PC-9 (cell line): Measurements from ENCODE around the gene MYO10. TPM values are rescaled to one million over a fixed set of nuclear protein-coding genes. Genes with fewer than 3 reads are reported as not detected.

Experiments
- BruUV-seq: library from RNA; stranded (reverse); fragments of 400-500 nt; replicated peaks from 2 replicates; lab custom pipeline; 2021; lab: Mats Ljungman, UMichigan
- CTCF ChIA-PET: fragments of 300-600 bp; sonication (Branson Sonifier 250); formaldehyde crosslinking; loops from one replicate; lab custom pipeline; 2022; ENCODE audit warnings: antibody characterized with exemption; lab: Charles Lee
- POLR2A ChIA-PET: fragments of 300-600 bp; sonication (Branson Sonifier 250); formaldehyde crosslinking; loops from one replicate; lab custom pipeline; 2022; ENCODE audit warnings: antibody characterized with exemption; ENCODE audit not compliant: unreplicated experiment; lab: Charles Lee
- DNase-seq, 2 experiments: peaks; one replicate each; pipeline versions ENCODE4 v3.0.0 to v3.0.0-alpha.2; 2015 to 2022; ENCODE audit warnings: mixed read lengths in 1 of 2
- H2AFZ ChIP-seq: fragments of 200-600 bp; sonication (generic); 2 replicates; pipeline ENCODE4 v1.8.1; 2017; ENCODE audit warnings: antibody characterized with exemption
- H3F3A ChIP-seq: fragments of 200-600 bp; sonication (generic); 2 replicates; pipeline ENCODE4 v1.8.1; 2017; ENCODE audit warnings: antibody characterized with exemption, mild to moderate bottlenecking, low read depth; ENCODE audit not compliant: insufficient read depth
- H3K27ac ChIP-seq: fragments of 200-600 bp; sonication (generic); 2 replicates; pipeline ENCODE4 v1.6.1; 2016; ENCODE audit warnings: mixed run types
- H3K27me3 ChIP-seq: fragments of 200-600 bp; sonication (generic); 2 replicates; pipeline ENCODE4 v1.6.1; 2016; ENCODE audit warnings: low read depth, mixed run types; ENCODE audit not compliant: insufficient read depth
- H3K36me3 ChIP-seq: fragments of 200-600 bp; sonication (generic); 2 replicates; pipeline ENCODE4 v1.6.1; 2016; ENCODE audit warnings: low read depth, mixed run types
- H3K4me1 ChIP-seq: fragments of 200-600 bp; sonication (generic); replicated peaks from 2 replicates; pipeline ENCODE4 v1.6.1; 2016; ENCODE audit warnings: mixed run types; ENCODE audit not compliant: insufficient read depth
- H3K4me2 ChIP-seq: fragments of 200-600 bp; sonication (generic); 2 replicates; pipeline ENCODE4 v1.6.1; 2017; ENCODE audit warnings: mixed run types
- H3K4me3 ChIP-seq: fragments of 200-600 bp; sonication (generic); 2 replicates; pipeline ENCODE4 v1.6.1; 2016; ENCODE audit warnings: mixed run types
- H3K79me2 ChIP-seq: fragments of 200-600 bp; sonication (generic); 2 replicates; pipeline ENCODE4 v1.6.1; 2017; ENCODE audit warnings: low read depth, mixed run types
- H3K9me2 ChIP-seq: fragments of 200-600 bp; sonication (generic); 2 replicates; pipeline ENCODE4 v1.8.1; 2017; ENCODE audit warnings: mild to moderate bottlenecking; ENCODE audit not compliant: insufficient read depth
- H3K9me3 ChIP-seq: fragments of 200-600 bp; sonication (generic); 2 replicates; pipeline ENCODE4 v1.8.1; 2016; ENCODE audit warnings: low read depth; ENCODE audit not compliant: insufficient read depth
- H4K20me1 ChIP-seq: fragments of 200-600 bp; sonication (generic); 2 replicates; pipeline ENCODE4 v1.8.1; 2017; ENCODE audit not compliant: insufficient read depth
- EZH2 ChIP-seq: fragments of 200-600 bp; sonication (generic); IDR thresholded peaks from 2 replicates; pipeline ENCODE4 v1.8.0; 2017; ENCODE audit warnings: antibody characterized with exemption, low read depth
- intact Hi-C: fragments of 100-400 bp; cut with micrococcal nuclease; formaldehyde crosslinking; loops from one replicate; pipeline ENCODE4 v1.10.0; 2022; ENCODE audit not compliant: unreplicated experiment
- total RNA-seq: library from RNA; stranded (reverse); gene quantifications from 2 replicates; pipeline ENCODE4 v1.2.3, GENCODE V29; 2021
- TF ChIP-seq, protein P1 (sequence below): fragments of 200-600 bp; sonication (generic); conservative IDR thresholded peaks from 2 replicates; pipeline ENCODE4 v1.6.1; 2017; ENCODE audit warnings: mixed run types, antibody characterized with exemption, mild to moderate bottlenecking, moderate library complexity

MYO10 gene
- total RNA-seq, 1 experiment from 2014 or later, result 92.8 TPM

GRCh38 chr5:16685069-16685468 is 251.0 kb downstream of the MYO10 start:
- H3K27ac ChIP-seq, result no peak overlapping the region
- no peaks in the 10 kb centered on the region for H3F3A ChIP-seq
- no peak overlapping the region for H2AFZ ChIP-seq
- no peaks in the 10 kb centered on the region for H3K9me3 ChIP-seq
- BruUV-seq, result no TSS peak
- no peak overlapping the region for H3K4me2 ChIP-seq
- no peak for DNase-seq
- H4K20me1 ChIP-seq, result no peaks in the 10 kb centered on the region
- 0 out of 2 replicates have a peak, but pooled peaks cover 3% of the 10 kb centered on the region for H3K36me3 ChIP-seq
- ChIA-PET POLR2A (no interaction called here), CTCF (interaction anchor here (0.7 kb wide), 1 partner anchor 48 kb away, joined by 3 read pairs; no protein-coding TSS in a partner anchor)
- H3K4me3 ChIP-seq, result no peak overlapping the region
- TF ChIP-seq EZH2, result no peak
- TF ChIP-seq, protein P1, sequence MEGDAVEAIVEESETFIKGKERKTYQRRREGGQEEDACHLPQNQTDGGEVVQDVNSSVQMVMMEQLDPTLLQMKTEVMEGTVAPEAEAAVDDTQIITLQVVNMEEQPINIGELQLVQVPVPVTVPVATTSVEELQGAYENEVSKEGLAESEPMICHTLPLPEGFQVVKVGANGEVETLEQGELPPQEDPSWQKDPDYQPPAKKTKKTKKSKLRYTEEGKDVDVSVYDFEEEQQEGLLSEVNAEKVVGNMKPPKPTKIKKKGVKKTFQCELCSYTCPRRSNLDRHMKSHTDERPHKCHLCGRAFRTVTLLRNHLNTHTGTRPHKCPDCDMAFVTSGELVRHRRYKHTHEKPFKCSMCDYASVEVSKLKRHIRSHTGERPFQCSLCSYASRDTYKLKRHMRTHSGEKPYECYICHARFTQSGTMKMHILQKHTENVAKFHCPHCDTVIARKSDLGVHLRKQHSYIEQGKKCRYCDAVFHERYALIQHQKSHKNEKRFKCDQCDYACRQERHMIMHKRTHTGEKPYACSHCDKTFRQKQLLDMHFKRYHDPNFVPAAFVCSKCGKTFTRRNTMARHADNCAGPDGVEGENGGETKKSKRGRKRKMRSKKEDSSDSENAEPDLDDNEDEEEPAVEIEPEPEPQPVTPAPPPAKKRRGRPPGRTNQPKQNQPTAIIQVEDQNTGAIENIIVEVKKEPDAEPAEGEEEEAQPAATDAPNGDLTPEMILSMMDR, result no peak
- no peaks in the 10 kb centered on the region for H3K4me1 ChIP-seq
- H3K27me3 ChIP-seq, result no peaks in the 10 kb centered on the region
- intact Hi-C loops, result loop anchor here (5.0 kb wide), 1 partner anchor 198 kb away; no protein-coding TSS in a partner anchor
- H3K9me2 ChIP-seq, result no peaks in the 10 kb centered on the region
- H3K79me2 ChIP-seq, result no peaks in the 10 kb centered on the region

GRCh38 chr5:16681876-16682275 is 254.2 kb downstream of the MYO10 start:
- Histone ChIP-seq H3K4me3 (no peak overlapping the region), H3K9me2 (no peaks in the 10 kb centered on the region), H3K4me2 (no peak overlapping the region), H2AFZ (no peak overlapping the region), H3K27ac (no peak overlapping the region), H3K4me1 (no peaks in the 10 kb centered on the region), H3K9me3 (no peaks in the 10 kb centered on the region), H3K79me2 (no peaks in the 10 kb centered on the region), H3K27me3 (no peaks in the 10 kb centered on the region), H4K20me1 (no peaks in the 10 kb centered on the region), H3F3A (no peaks in the 10 kb centered on the region), H3K36me3 (0 out of 2 replicates have a peak, but pooled peaks cover 8% of the 10 kb centered on the region)
- intact Hi-C loops, result no loop called here
- no peak for DNase-seq
- ChIA-PET CTCF (no interaction called here), POLR2A (no interaction called here)
- TF ChIP-seq, protein P1, result no peak
- no peak for TF ChIP-seq EZH2
- BruUV-seq, result no TSS peak

- H3K4me2 ChIP-seq, result no peak overlapping the region
- no peaks in the 10 kb centered on the region for H3K79me2 ChIP-seq
- H3K27ac ChIP-seq, result no peak overlapping the region
- no peak overlapping the region for H3K4me3 ChIP-seq
- POLR2A ChIA-PET, result interaction anchor here (0.6 kb wide), 2 partner anchors 17 to 498 kb away, joined by 3 read pairs; no protein-coding TSS in a partner anchor
- H2AFZ ChIP-seq, result no peak overlapping the region
- TF ChIP-seq, protein P1, result no peak; the same call in 1 of the 2 replicates
- TF ChIP-seq EZH2, result no peak
- H3K9me2 ChIP-seq, result no peaks in the 10 kb centered on the region
- H3K36me3 ChIP-seq, result 0 out of 2 replicates have a peak, but pooled peaks cover 15% of the 10 kb centered on the region
- H3F3A ChIP-seq, result no peaks in the 10 kb centered on the region
- no TSS peak for BruUV-seq
- H3K9me3 ChIP-seq, result no peaks in the 10 kb centered on the region
- DNase-seq, result peak in 1 of 2 experiments; percentile 13
- CTCF ChIA-PET, result interaction anchor here (0.6 kb wide), 1 partner anchor 223 kb away, joined by 3 read pairs; no protein-coding TSS in a partner anchor
- H3K4me1 ChIP-seq, result no peaks in the 10 kb centered on the region
- H4K20me1 ChIP-seq, result no peaks in the 10 kb centered on the region
- no peaks in the 10 kb centered on the region for H3K27me3 ChIP-seq
- intact Hi-C loops, result no loop called here
Measured at GRCh38 chr5:16679863-16680262, 256.2 kb downstream of the MYO10 start.
